Testis (tissue), 2 donors: Measurements from ENCODE around the gene PYY.

Source experiments
- POLR2A ChIP-seq: fragments of 450-650 bp; IDR thresholded peaks from one replicate; pipeline ENCODE4 v1.6.1; 2017; ENCODE audit warnings: antibody characterized with exemption, mild to moderate bottlenecking, moderate library complexity
- TF ChIP-seq, protein P1 (sequence below), 3 experiments: fragments of 450-650 bp in 2 of 3; fragments of 200-600 bp in 1 of 3; sonication (generic) in 1 of 3; IDR thresholded peaks; one replicate each; pipeline ENCODE4 v1.5.1; 2016 to 2019; ENCODE audit warnings: antibody characterized with exemption in 3 of 3, mild to moderate bottlenecking in 2 of 3, moderate library complexity in 1 of 3

DNA sequence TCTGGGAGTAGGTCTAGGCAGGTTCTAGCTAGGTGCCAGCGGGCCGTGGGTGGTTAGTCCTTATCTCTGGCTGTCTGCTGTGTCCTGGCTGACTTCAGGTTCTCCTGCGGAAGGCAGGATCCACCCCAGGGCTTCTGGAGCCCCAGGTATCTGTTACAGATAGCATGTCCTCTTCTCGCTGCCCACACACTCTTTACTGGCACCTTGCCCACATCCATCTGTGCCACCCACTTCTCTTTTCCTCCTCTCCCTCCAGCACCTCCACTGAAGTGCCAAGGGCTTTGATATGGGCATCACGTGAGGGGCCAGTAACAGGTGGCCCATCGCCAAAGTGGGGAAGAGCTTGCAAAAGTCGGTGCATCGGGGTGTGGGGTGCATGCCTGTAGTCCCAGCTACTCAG is 41.8 kb downstream of the PYY start:
- TF ChIP-seq, protein P1, sequence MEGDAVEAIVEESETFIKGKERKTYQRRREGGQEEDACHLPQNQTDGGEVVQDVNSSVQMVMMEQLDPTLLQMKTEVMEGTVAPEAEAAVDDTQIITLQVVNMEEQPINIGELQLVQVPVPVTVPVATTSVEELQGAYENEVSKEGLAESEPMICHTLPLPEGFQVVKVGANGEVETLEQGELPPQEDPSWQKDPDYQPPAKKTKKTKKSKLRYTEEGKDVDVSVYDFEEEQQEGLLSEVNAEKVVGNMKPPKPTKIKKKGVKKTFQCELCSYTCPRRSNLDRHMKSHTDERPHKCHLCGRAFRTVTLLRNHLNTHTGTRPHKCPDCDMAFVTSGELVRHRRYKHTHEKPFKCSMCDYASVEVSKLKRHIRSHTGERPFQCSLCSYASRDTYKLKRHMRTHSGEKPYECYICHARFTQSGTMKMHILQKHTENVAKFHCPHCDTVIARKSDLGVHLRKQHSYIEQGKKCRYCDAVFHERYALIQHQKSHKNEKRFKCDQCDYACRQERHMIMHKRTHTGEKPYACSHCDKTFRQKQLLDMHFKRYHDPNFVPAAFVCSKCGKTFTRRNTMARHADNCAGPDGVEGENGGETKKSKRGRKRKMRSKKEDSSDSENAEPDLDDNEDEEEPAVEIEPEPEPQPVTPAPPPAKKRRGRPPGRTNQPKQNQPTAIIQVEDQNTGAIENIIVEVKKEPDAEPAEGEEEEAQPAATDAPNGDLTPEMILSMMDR (IDR thresholded peaks at IDR 0.05), result no peak
- TF ChIP-seq POLR2A, result no peak
